Measurements from ENCODE around the gene MACROH2A1. TPM values are rescaled to one million over a fixed set of nuclear protein-coding genes. Genes with fewer than 3 reads are reported as not detected.

The MACROH2A1 gene
- total and polyA plus RNA-seq, 2 experiments from 2014 or later = 64.9 to 81.6 TPM

- H3K27ac Mint-ChIP-seq = no peak overlapping the region
Measured at GRCh38 chr5:135318924-135319323, 80.1 kb downstream of the MACROH2A1 start.

More at GRCh38 chr5:135318924-135319323, 80.1 kb downstream of the MACROH2A1 start:
- Mint-ChIP-seq H3K36me3 (ENCODE audit: low read depth) (no peaks in the 10 kb centered on the region), H3K9me3 (no peaks in the 10 kb centered on the region; the same call in 2 of the 3 replicates), H3K4me1 (no peaks in the 10 kb centered on the region), H3K4me3 (no peak overlapping the region), H3K27me3 (ENCODE audit: insufficient read depth, low read depth, poor library complexity) (peaks cover 10% of the 10 kb centered on the region)
- Histone ChIP-seq H3K4me3 (no peak overlapping the region), H2AFZ (no peak overlapping the region), H3K36me3 (ENCODE audit: insufficient read depth) (no peaks in the 10 kb centered on the region), H3K27me3 (ENCODE audit: insufficient read depth) (no peaks in the 10 kb centered on the region), H3K27ac (ENCODE audit: low read depth) (no peak overlapping the region), H3K79me2 (replicated peaks; ENCODE audit: insufficient read depth) (no peaks in the 10 kb centered on the region), H3F3A (replicated peaks; ENCODE audit: low read depth) (no peaks in the 10 kb centered on the region), H3K4me1 (ENCODE audit: insufficient read depth) (no peaks in the 10 kb centered on the region), H4K20me1 (replicated peaks; ENCODE audit: insufficient read depth) (no peaks in the 10 kb centered on the region), H3K9me2 (ENCODE audit: insufficient read depth) (no peaks in the 10 kb centered on the region), H3K4me2 (no peak overlapping the region)
- TF ChIP-seq NANOG (IDR thresholded peaks at IDR 0.05; ENCODE audit: borderline replicate concordance) (no peak), POLR2AphosphoS5 (IDR thresholded peaks at IDR 0.05; ENCODE audit: low read depth) (no peak), ZNF331 (CRISPR knock-in tag; IDR thresholded peaks at IDR 0.05; ENCODE audit: low read depth) (no peak), CREB1 (CRISPR knock-in tag; IDR thresholded peaks at IDR 0.05; ENCODE audit: low read depth) (no peak), STAT1 (IDR thresholded peaks at IDR 0.05; ENCODE audit: unreplicated experiment) (no peak), ZNF114 (CRISPR knock-in tag; IDR thresholded peaks at IDR 0.05) (no peak), ZNF462 (CRISPR knock-in tag; IDR thresholded peaks at IDR 0.05) (no peak), JUNB (IDR thresholded peaks at IDR 0.05; ENCODE audit: unreplicated experiment) (no peak), CTCF (conservative IDR thresholded peaks at IDR 0.05; ENCODE audit: low read depth in 2 of 2) (no peak), EZH2 (IDR thresholded peaks at IDR 0.05; ENCODE audit: low read depth, unreplicated experiment) (no peak), EZH2phosphoT487 (IDR thresholded peaks at IDR 0.05; ENCODE audit: unreplicated experiment) (no peak)
- TF ChIP-seq, protein P1, sequence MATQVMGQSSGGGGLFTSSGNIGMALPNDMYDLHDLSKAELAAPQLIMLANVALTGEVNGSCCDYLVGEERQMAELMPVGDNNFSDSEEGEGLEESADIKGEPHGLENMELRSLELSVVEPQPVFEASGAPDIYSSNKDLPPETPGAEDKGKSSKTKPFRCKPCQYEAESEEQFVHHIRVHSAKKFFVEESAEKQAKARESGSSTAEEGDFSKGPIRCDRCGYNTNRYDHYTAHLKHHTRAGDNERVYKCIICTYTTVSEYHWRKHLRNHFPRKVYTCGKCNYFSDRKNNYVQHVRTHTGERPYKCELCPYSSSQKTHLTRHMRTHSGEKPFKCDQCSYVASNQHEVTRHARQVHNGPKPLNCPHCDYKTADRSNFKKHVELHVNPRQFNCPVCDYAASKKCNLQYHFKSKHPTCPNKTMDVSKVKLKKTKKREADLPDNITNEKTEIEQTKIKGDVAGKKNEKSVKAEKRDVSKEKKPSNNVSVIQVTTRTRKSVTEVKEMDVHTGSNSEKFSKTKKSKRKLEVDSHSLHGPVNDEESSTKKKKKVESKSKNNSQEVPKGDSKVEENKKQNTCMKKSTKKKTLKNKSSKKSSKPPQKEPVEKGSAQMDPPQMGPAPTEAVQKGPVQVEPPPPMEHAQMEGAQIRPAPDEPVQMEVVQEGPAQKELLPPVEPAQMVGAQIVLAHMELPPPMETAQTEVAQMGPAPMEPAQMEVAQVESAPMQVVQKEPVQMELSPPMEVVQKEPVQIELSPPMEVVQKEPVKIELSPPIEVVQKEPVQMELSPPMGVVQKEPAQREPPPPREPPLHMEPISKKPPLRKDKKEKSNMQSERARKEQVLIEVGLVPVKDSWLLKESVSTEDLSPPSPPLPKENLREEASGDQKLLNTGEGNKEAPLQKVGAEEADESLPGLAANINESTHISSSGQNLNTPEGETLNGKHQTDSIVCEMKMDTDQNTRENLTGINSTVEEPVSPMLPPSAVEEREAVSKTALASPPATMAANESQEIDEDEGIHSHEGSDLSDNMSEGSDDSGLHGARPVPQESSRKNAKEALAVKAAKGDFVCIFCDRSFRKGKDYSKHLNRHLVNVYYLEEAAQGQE (IDR thresholded peaks at IDR 0.05; ENCODE audit: unreplicated experiment) = no peak
- TF ChIP-seq, protein P2, sequence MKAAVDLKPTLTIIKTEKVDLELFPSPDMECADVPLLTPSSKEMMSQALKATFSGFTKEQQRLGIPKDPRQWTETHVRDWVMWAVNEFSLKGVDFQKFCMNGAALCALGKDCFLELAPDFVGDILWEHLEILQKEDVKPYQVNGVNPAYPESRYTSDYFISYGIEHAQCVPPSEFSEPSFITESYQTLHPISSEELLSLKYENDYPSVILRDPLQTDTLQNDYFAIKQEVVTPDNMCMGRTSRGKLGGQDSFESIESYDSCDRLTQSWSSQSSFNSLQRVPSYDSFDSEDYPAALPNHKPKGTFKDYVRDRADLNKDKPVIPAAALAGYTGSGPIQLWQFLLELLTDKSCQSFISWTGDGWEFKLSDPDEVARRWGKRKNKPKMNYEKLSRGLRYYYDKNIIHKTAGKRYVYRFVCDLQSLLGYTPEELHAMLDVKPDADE (IDR thresholded peaks at IDR 0.05) = no peak
- DNase-seq (ENCODE audit: low spot score) (no peak), ATAC-seq (no peak)

All from GM23338 (cell line).